Measurements from ENCODE around the gene DLL4.

The DLL4 gene

GRCh38 chr15:40940296-40940801 lies 11.2 kb downstream of the DLL4 start:
- Histone ChIP-seq H3K4me3 (ENCODE audit: low read depth in 1 of 5, low read length in 5 of 5) (peak overlapping the region in 3 of 5 donors; percentile 44 to 70 (median 51)), H3K9ac (ENCODE audit: low read length in 5 of 5) (peak overlapping the region in 4 of 5 donors; percentile 8 to 71 (median 44)), H3K27me3 (ENCODE audit: control insufficient read depth in 5 of 5, insufficient read depth in 4 of 5, low read length in 5 of 5) (peaks cover 0 to 9% (median 0%) of the 10 kb centered on the region in 5 donors), H3K36me3 (ENCODE audit: control insufficient read depth in 5 of 5, insufficient read depth in 5 of 5, low read length in 5 of 5) (peaks cover 0 to 24% (median 13%) of the 10 kb centered on the region in 5 donors), H3K4me1 (ENCODE audit: control insufficient read depth in 5 of 5, insufficient read depth in 5 of 5, low read length in 5 of 5) (peaks cover 13 to 72% (median 41%) of the 10 kb centered on the region in 5 donors), H3K27ac (ENCODE audit: low read depth, low read length) (peak overlapping the region; percentile 80), H3K9me3 (ENCODE audit: control insufficient read depth in 5 of 5, low read length in 5 of 5) (no peaks in the 10 kb centered on the region)

GRCh38 chr15:40941068-40941527 lies 12.0 kb downstream of the DLL4 start:
- H3K27ac ChIP-seq (ENCODE audit: low read depth, low read length) = peak overlapping the region; percentile 80
- H3K9ac ChIP-seq (ENCODE audit: low read length in 5 of 5) = peak overlapping the region in 4 of 5 donors; percentile 48 to 71 (median 62)
- H3K4me3 ChIP-seq (ENCODE audit: low read depth in 1 of 5, low read length in 5 of 5) = peak overlapping the region; percentile 8 to 70 (median 44)
- H3K9me3 ChIP-seq (ENCODE audit: control insufficient read depth in 5 of 5, low read length in 5 of 5) = no peaks in the 10 kb centered on the region
- peaks cover 0 to 18% (median 5%) of the 10 kb centered on the region in 5 donors for H3K36me3 ChIP-seq (ENCODE audit: control insufficient read depth in 5 of 5, insufficient read depth in 5 of 5, low read length in 5 of 5)
- peaks cover 0 to 9% (median 0%) of the 10 kb centered on the region in 5 donors for H3K27me3 ChIP-seq (ENCODE audit: control insufficient read depth in 5 of 5, insufficient read depth in 4 of 5, low read length in 5 of 5)
- peaks cover 11 to 64% (median 38%) of the 10 kb centered on the region in 5 donors for H3K4me1 ChIP-seq (ENCODE audit: control insufficient read depth in 5 of 5, insufficient read depth in 5 of 5, low read length in 5 of 5)

- H3K36me3 ChIP-seq (ENCODE audit: control insufficient read depth in 5 of 5, insufficient read depth in 5 of 5, low read length in 5 of 5) = peaks cover 0 to 13% (median 0%) of the 10 kb centered on the region in 5 donors
- H3K4me1 ChIP-seq (ENCODE audit: control insufficient read depth in 5 of 5, insufficient read depth in 5 of 5, low read length in 5 of 5) = peaks cover 11 to 58% (median 32%) of the 10 kb centered on the region in 5 donors
- peak overlapping the region; percentile 80 for H3K27ac ChIP-seq (ENCODE audit: low read depth, low read length)
- peak overlapping the region in 4 of 5 donors; percentile 30 to 81 (median 78) for H3K9ac ChIP-seq (ENCODE audit: low read length in 5 of 5)
- peaks cover 0 to 9% (median 0%) of the 10 kb centered on the region in 5 donors for H3K27me3 ChIP-seq (ENCODE audit: control insufficient read depth in 5 of 5, insufficient read depth in 4 of 5, low read length in 5 of 5)
- H3K4me3 ChIP-seq (ENCODE audit: low read depth in 1 of 5, low read length in 5 of 5) = peak overlapping the region; percentile 38 to 70 (median 61)
- H3K9me3 ChIP-seq (ENCODE audit: control insufficient read depth in 5 of 5, low read length in 5 of 5) = no peaks in the 10 kb centered on the region
Measured at GRCh38 chr15:40941528-40942336, 12.6 kb downstream of the DLL4 start.

- peak overlapping the region; percentile 78 for H3K27ac ChIP-seq (ENCODE audit: low read depth, low read length)
- H3K4me1 ChIP-seq (ENCODE audit: control insufficient read depth in 5 of 5, insufficient read depth in 5 of 5, low read length in 5 of 5) = peaks cover 11 to 51% (median 27%) of the 10 kb centered on the region in 5 donors
- peak overlapping the region; percentile 35 to 70 (median 61) for H3K4me3 ChIP-seq (ENCODE audit: low read depth in 1 of 5, low read length in 5 of 5)
- peaks cover 0 to 10% (median 0%) of the 10 kb centered on the region in 5 donors for H3K36me3 ChIP-seq (ENCODE audit: control insufficient read depth in 5 of 5, insufficient read depth in 5 of 5, low read length in 5 of 5)
- no peaks in the 10 kb centered on the region for H3K9me3 ChIP-seq (ENCODE audit: control insufficient read depth in 5 of 5, low read length in 5 of 5)
- peak overlapping the region in 4 of 5 donors; percentile 30 to 81 (median 78) for H3K9ac ChIP-seq (ENCODE audit: low read length in 5 of 5)
- H3K27me3 ChIP-seq (ENCODE audit: control insufficient read depth in 5 of 5, insufficient read depth in 4 of 5, low read length in 5 of 5) = peaks cover 0 to 9% (median 0%) of the 10 kb centered on the region in 5 donors
Measured at GRCh38 chr15:40942337-40942854, 13.3 kb downstream of the DLL4 start.

GRCh38 chr15:40942878-40943277 lies 13.7 kb downstream of the DLL4 start:
- peaks cover 0 to 7% (median 0%) of the 10 kb centered on the region in 5 donors for H3K36me3 ChIP-seq (ENCODE audit: control insufficient read depth in 5 of 5, insufficient read depth in 5 of 5, low read length in 5 of 5)
- H3K27me3 ChIP-seq (ENCODE audit: control insufficient read depth in 5 of 5, insufficient read depth in 4 of 5, low read length in 5 of 5) = peaks cover 0 to 9% (median 0%) of the 10 kb centered on the region in 5 donors
- H3K9ac ChIP-seq (ENCODE audit: low read length in 5 of 5) = peak overlapping the region in 1 of 5 donors; percentile 80
- peak overlapping the region in 2 of 5 donors; percentile 61 to 70 for H3K4me3 ChIP-seq (ENCODE audit: low read depth in 1 of 5, low read length in 5 of 5)
- H3K27ac ChIP-seq (ENCODE audit: low read depth, low read length) = no peak overlapping the region
- peaks cover 11 to 47% (median 27%) of the 10 kb centered on the region in 5 donors for H3K4me1 ChIP-seq (ENCODE audit: control insufficient read depth in 5 of 5, insufficient read depth in 5 of 5, low read length in 5 of 5)
- no peaks in the 10 kb centered on the region for H3K9me3 ChIP-seq (ENCODE audit: control insufficient read depth in 5 of 5, low read length in 5 of 5)

GRCh38 chr15:40943764-40944365 lies 14.7 kb downstream of the DLL4 start:
- Histone ChIP-seq H3K4me3 (ENCODE audit: low read depth in 1 of 5, low read length in 5 of 5) (no peak overlapping the region), H3K27ac (ENCODE audit: low read depth, low read length) (no peak overlapping the region), H3K36me3 (ENCODE audit: control insufficient read depth in 5 of 5, insufficient read depth in 5 of 5, low read length in 5 of 5) (no peaks in the 10 kb centered on the region), H3K9ac (ENCODE audit: low read length in 5 of 5) (no peak overlapping the region), H3K9me3 (ENCODE audit: control insufficient read depth in 5 of 5, low read length in 5 of 5) (no peaks in the 10 kb centered on the region), H3K4me1 (ENCODE audit: control insufficient read depth in 5 of 5, insufficient read depth in 5 of 5, low read length in 5 of 5) (peaks cover 11 to 38% (median 27%) of the 10 kb centered on the region in 5 donors), H3K27me3 (ENCODE audit: control insufficient read depth in 5 of 5, insufficient read depth in 4 of 5, low read length in 5 of 5) (peaks cover 0 to 9% (median 0%) of the 10 kb centered on the region in 5 donors)

DNA sequence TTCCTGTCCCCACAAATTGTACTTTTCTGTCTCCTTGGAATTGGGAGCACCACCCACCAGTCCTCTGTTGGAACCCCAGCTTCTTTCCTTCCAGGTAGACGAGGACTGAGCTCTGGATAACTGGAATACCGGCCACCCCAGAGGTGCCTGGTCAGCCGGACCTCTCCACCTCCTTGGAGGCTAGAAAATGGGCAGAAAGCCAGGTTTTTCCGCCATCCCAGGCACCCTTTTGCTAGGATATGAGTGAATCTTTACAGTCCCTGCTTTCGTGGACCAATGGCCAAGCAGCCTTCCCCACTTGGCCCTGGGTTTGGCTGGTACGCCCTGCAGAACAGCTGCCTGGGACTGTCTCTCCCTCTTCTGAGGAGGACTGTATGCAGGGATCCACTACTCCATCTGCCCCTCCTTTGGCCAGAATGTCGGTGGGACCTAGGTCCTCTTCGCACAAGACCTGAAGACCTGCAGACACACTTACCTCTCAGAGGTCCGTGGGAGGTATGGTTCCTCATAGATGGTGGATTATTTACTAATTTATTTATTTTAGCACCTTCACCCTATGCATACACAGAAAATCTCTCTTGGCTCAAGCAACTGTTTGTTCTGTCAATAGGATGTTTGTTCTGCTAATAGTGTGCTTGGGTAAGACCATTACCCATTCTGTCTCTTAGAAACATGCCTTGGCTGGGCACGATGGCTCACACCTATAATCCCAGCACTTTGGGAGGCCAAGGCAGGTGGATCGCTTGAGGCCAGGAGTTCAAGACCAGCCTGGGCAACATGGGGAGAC lies 15.6 kb downstream of the DLL4 start:
- Histone ChIP-seq H3K4me1 (ENCODE audit: control insufficient read depth in 5 of 5, insufficient read depth in 5 of 5, low read length in 5 of 5) (peaks cover 11 to 41% (median 34%) of the 10 kb centered on the region in 5 donors), H3K27me3 (ENCODE audit: control insufficient read depth in 5 of 5, insufficient read depth in 4 of 5, low read length in 5 of 5) (peaks cover 0 to 9% (median 0%) of the 10 kb centered on the region in 5 donors), H3K36me3 (ENCODE audit: control insufficient read depth in 5 of 5, insufficient read depth in 5 of 5, low read length in 5 of 5) (no peaks in the 10 kb centered on the region), H3K4me3 (ENCODE audit: low read depth in 1 of 5, low read length in 5 of 5) (no peak overlapping the region), H3K9me3 (ENCODE audit: control insufficient read depth in 5 of 5, low read length in 5 of 5) (no peaks in the 10 kb centered on the region), H3K27ac (ENCODE audit: low read depth, low read length) (no peak overlapping the region), H3K9ac (ENCODE audit: low read length in 5 of 5) (no peak overlapping the region)

DNA sequence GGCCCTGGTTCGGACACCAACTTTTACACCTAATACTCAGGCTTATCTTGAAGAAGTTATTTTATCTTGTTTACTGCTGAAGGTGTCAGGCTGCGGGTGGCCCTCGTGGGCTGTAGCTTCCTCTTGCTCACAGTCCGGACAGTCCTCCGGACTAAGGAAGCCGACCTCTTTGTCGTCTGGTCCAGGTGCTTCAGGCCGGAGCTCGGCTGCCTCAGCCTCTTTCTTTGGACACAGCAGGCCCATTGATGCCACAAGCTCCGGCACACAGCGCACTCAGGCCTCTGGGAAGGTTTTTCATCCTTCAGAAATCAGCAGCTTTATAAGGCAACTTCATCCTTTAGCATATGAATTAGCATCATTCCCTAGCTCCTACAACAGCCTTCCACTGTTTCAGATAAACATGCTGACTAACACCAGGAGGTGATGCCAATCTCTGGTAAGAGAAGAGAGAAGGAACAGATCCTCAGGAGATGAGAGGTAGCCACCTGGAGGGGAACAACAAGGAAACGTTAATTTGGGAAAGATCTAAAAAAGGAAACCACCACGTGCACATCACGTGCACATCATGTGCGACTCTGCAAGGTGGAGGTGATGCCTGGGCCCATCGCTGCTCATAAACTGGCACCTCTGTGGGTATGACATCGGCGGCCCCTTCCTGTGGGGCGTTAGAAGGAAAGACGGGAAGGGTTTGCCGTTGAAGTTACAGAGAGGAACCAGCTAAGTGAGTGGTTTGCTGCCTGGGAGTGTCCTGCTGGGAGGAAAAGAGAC lies 19.8 kb downstream of the DLL4 start:
- H3K4me3 ChIP-seq (ENCODE audit: low read depth in 1 of 5, low read length in 5 of 5) = no peak overlapping the region
- H3K4me1 ChIP-seq (ENCODE audit: control insufficient read depth in 5 of 5, insufficient read depth in 5 of 5, low read length in 5 of 5) = peaks cover 0 to 33% (median 27%) of the 10 kb centered on the region in 5 donors
- H3K9ac ChIP-seq (ENCODE audit: low read length in 5 of 5) = no peak overlapping the region
- peaks cover 0 to under 1% (median 0%) of the 10 kb centered on the region in 5 donors for H3K27me3 ChIP-seq (ENCODE audit: control insufficient read depth in 5 of 5, insufficient read depth in 4 of 5, low read length in 5 of 5)
- H3K36me3 ChIP-seq (ENCODE audit: control insufficient read depth in 5 of 5, insufficient read depth in 5 of 5, low read length in 5 of 5) = no peaks in the 10 kb centered on the region
- no peaks in the 10 kb centered on the region for H3K9me3 ChIP-seq (ENCODE audit: control insufficient read depth in 5 of 5, low read length in 5 of 5)
- no peak overlapping the region for H3K27ac ChIP-seq (ENCODE audit: low read depth, low read length)
